Epithelial cell of esophagus (primary cell): ENCODE data around the gene NAXE.

Experiments used
- DNase-seq: peaks from one replicate; pipeline ENCODE4 v3.0.0; 2010; ENCODE audit warnings: low read depth
- H3K4me3 ChIP-seq: 2 replicates; pipeline ENCODE4 v1.5.1; 2011; ENCODE audit warnings: mild to moderate bottlenecking, low read length, control low read depth
- CTCF ChIP-seq: IDR thresholded peaks from 2 replicates; pipeline ENCODE4 v1.5.1; 2011; ENCODE audit warnings: low read depth, mild to moderate bottlenecking, low read length, control low read depth, inconsistent platforms; ENCODE audit not compliant: insufficient read depth; ENCODE audit errors: missing control alignments

NAXE gene

GRCh38 chr1:156612666-156613065, 21.1 kb downstream of the NAXE start:
- no peak for TF ChIP-seq CTCF
- DNase-seq = no peak
- H3K4me3 ChIP-seq = no peak overlapping the region

GRCh38 chr1:156615946-156616345, 24.4 kb downstream of the NAXE start:
- no peak overlapping the region for H3K4me3 ChIP-seq
- no peak for TF ChIP-seq CTCF
- no peak for DNase-seq

GRCh38 chr1:156616463-156616862, 24.9 kb downstream of the NAXE start:
- H3K4me3 ChIP-seq = no peak overlapping the region
- no peak for DNase-seq
- TF ChIP-seq CTCF = no peak

- no peak within 1 kb of the TSS for H3K4me3 ChIP-seq
- DNase-seq = peak; percentile 46
- peak; percentile 67 for TF ChIP-seq CTCF
These were observed 27.4 kb downstream of the NAXE start, which contains the start of gene HAPLN2 for GRCh38 chr1:156618853-156619581. HAPLN2 (plus strand) TSS chr1:156619415; CDS start chr1:156623491, 4,076 bp downstream.

- TF ChIP-seq CTCF = no peak
- DNase-seq = no peak
- no peak overlapping the region for H3K4me3 ChIP-seq
These were observed 28.0 kb downstream of the NAXE start for GRCh38 chr1:156619582-156619955.

- no peak for TF ChIP-seq CTCF
- DNase-seq = no peak
- H3K4me3 ChIP-seq = no peak overlapping the region
These were observed 31.2 kb downstream of the NAXE start for GRCh38 chr1:156622581-156623297.
